ENCODE data around the gene TMEM175. TPM values are rescaled to one million over a fixed set of nuclear protein-coding genes. Genes with fewer than 3 reads are reported as not detected.
A peak's percentile ranks its signal among the peaks of the same experiment; 100 is the strongest.

Gene TMEM175
- total and polyA plus RNA-seq, 2 donors from 2014 or later = 26.0 to 31.1 TPM

DNA sequence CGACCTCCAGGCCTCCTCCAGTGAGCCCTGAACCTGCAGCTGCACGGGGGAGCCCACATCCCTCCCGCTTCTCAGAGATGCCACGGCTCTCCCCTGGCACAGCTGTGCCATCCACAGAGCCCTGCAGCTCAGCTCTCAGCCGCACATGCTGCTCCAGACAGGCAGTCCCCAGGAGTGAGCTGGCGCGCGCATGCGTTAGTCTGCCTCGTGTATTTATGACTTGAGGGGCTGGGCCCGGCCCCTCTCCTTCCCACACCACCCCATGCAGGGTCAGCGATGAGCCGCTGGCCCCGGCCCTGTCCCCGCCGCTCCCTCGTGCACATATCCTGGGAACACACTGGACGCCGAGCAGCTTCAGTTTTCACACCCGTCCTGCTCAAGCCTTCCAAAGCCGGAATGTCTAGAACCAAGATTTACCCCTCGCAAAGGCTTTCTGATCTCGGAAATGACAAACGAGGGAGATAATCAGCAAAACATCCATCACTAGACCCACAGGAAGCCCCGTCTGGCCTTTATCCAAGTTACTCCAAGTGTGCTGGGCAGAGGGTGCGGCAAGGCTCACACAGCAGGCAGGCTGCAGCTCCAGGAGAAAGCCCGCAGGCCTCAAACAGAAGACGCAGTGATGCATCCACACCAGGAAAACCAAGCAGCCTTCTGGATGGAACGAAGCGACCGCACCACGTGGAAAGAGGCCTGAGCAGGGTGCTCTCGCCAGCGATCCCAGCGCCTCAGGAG is 24.4 kb upstream of the TMEM175 start:
- H3K4me3 ChIP-seq (ENCODE audit: low read length in 3 of 3) = no peak overlapping the region
- FAIRE-seq = no peak
- no peak overlapping the region for H3K27ac ChIP-seq (ENCODE audit: low read depth in 2 of 2, low read length in 2 of 2)
- no peaks in the 10 kb centered on the region for H3K4me1 ChIP-seq (ENCODE audit: control insufficient read depth in 2 of 3, insufficient read depth in 2 of 3, low read depth in 1 of 3, low read length in 3 of 3)
- H3K27me3 ChIP-seq (ENCODE audit: control insufficient read depth, insufficient read depth, low read length) = no peaks in the 10 kb centered on the region
- H3K9me3 ChIP-seq (ENCODE audit: control insufficient read depth in 2 of 3, insufficient read depth in 1 of 3, low read length in 3 of 3) = no peaks in the 10 kb centered on the region
- TF ChIP-seq, protein P1, sequence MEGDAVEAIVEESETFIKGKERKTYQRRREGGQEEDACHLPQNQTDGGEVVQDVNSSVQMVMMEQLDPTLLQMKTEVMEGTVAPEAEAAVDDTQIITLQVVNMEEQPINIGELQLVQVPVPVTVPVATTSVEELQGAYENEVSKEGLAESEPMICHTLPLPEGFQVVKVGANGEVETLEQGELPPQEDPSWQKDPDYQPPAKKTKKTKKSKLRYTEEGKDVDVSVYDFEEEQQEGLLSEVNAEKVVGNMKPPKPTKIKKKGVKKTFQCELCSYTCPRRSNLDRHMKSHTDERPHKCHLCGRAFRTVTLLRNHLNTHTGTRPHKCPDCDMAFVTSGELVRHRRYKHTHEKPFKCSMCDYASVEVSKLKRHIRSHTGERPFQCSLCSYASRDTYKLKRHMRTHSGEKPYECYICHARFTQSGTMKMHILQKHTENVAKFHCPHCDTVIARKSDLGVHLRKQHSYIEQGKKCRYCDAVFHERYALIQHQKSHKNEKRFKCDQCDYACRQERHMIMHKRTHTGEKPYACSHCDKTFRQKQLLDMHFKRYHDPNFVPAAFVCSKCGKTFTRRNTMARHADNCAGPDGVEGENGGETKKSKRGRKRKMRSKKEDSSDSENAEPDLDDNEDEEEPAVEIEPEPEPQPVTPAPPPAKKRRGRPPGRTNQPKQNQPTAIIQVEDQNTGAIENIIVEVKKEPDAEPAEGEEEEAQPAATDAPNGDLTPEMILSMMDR (IDR thresholded peaks at IDR 0.05; ENCODE audit: borderline replicate concordance, extremely low read depth, insufficient read depth) = no peak
- intact Hi-C loops (cut with DNase I) = no loop called here
- no peak overlapping the region for H3K9ac ChIP-seq (ENCODE audit: low read length in 3 of 3)
- peak in 3 of 5 donors; percentile 22 to 78 (median 59) for DNase-seq
- H3K36me3 ChIP-seq (ENCODE audit: control insufficient read depth in 2 of 3, insufficient read depth in 3 of 3, low read length in 3 of 3) = peaks cover 0 to 20% (median 8%) of the 10 kb centered on the region in 3 donors

DNA sequence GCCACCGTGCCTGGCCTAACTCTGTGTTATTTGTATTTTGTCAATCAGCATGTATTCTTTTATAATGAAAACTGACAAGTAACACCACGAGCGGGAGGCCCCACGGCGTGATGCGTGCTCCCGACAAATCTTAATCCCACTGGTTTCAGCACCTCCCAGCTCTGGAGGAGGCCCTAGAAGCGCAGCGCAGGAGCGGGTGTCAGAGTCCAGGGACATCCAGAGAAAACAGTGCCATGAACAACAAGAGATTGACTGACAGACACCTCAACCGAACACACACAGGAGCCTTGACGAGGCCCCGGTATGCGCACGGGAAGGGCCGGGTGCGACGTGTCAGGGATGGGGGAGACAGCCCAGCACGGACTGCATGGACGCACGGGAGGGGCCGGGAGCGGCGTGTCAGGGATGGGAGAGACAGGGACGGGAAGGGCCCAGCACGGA is 23.1 kb upstream of the TMEM175 start:
- peaks cover 0 to 20% (median 8%) of the 10 kb centered on the region in 3 donors for H3K36me3 ChIP-seq (ENCODE audit: control insufficient read depth in 2 of 3, insufficient read depth in 3 of 3, low read length in 3 of 3)
- TF ChIP-seq, protein P1 (IDR thresholded peaks at IDR 0.05; ENCODE audit: borderline replicate concordance, extremely low read depth, insufficient read depth) = no peak
- H3K27ac ChIP-seq (ENCODE audit: low read depth in 2 of 2, low read length in 2 of 2) = no peak overlapping the region
- H3K4me1 ChIP-seq (ENCODE audit: control insufficient read depth in 2 of 3, insufficient read depth in 2 of 3, low read depth in 1 of 3, low read length in 3 of 3) = no peaks in the 10 kb centered on the region
- H3K9ac ChIP-seq (ENCODE audit: low read length in 3 of 3) = no peak overlapping the region
- FAIRE-seq (no peak), DNase-seq (peak in 1 of 5 donors; percentile 59)
- no peaks in the 10 kb centered on the region for H3K9me3 ChIP-seq (ENCODE audit: control insufficient read depth in 2 of 3, insufficient read depth in 1 of 3, low read length in 3 of 3)
- no peaks in the 10 kb centered on the region for H3K27me3 ChIP-seq (ENCODE audit: control insufficient read depth, insufficient read depth, low read length)
- H3K4me3 ChIP-seq (ENCODE audit: low read length in 3 of 3) = no peak overlapping the region
- intact Hi-C loops (cut with DNase I) = no loop called here

DNA sequence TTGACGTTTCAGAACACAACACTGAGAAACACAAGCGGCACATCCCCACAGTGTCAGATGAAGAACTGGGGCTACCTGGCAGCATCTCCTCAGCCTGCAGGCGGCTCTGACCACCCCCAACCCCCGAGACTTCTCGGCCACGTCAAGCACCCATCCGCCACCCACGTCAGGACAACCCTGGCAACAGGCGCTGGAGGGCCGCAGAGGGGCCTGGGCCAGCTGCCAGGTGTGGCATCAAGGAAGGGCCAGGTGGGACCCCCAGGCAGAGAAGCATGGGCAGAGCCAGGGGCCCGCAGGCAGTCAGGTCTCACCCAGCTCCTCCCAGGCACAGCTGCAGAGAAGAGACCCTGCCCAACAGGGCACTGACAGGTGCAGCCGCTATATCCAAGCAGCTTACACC is 22.4 kb upstream of the TMEM175 start:
- H3K4me3 ChIP-seq (ENCODE audit: low read length in 3 of 3) = no peak overlapping the region
- no peaks in the 10 kb centered on the region for H3K27me3 ChIP-seq (ENCODE audit: control insufficient read depth, insufficient read depth, low read length)
- H3K36me3 ChIP-seq (ENCODE audit: control insufficient read depth in 2 of 3, insufficient read depth in 3 of 3, low read length in 3 of 3) = peaks cover 0 to 20% (median 8%) of the 10 kb centered on the region in 3 donors
- H3K9ac ChIP-seq (ENCODE audit: low read length in 3 of 3) = no peak overlapping the region
- intact Hi-C loops (cut with DNase I) = no loop called here
- H3K4me1 ChIP-seq (ENCODE audit: control insufficient read depth in 2 of 3, insufficient read depth in 2 of 3, low read depth in 1 of 3, low read length in 3 of 3) = peaks cover 0 to 3% (median 0%) of the 10 kb centered on the region in 3 donors
- no peak overlapping the region for H3K27ac ChIP-seq (ENCODE audit: low read depth in 2 of 2, low read length in 2 of 2)
- DNase-seq (peak in 1 of 5 donors; percentile 41), FAIRE-seq (no peak)
- TF ChIP-seq, protein P1 (IDR thresholded peaks at IDR 0.05; ENCODE audit: borderline replicate concordance, extremely low read depth, insufficient read depth) = no peak
- H3K9me3 ChIP-seq (ENCODE audit: control insufficient read depth in 2 of 3, insufficient read depth in 1 of 3, low read length in 3 of 3) = no peaks in the 10 kb centered on the region

All from kidney (tissue), 14 donors.